HL-60/S4 treated with retinoic acid at 250 ng/mL for 4 days and 3 days (cell line): Measurements from ENCODE around the gene PPP2R3A.
"Not testable (repeated sequence)": the region's sequence is repeated elsewhere in the genome, so short reads cannot be mapped to it uniquely, and the experiment has no call there.

Source experiments
- in situ Hi-C: fragments of 300-500 bp; cut with MboI; formaldehyde crosslinking; loops from 2 replicates; pipeline ENCODE4 v1.7.0; 2022; ENCODE audit warnings: low sequenced_read_pairs

Gene PPP2R3A

GRCh38 chr3:136144397-136144796 is 178.9 kb downstream of the PPP2R3A start:
- in situ Hi-C loops: not testable (repeated sequence)

DNA sequence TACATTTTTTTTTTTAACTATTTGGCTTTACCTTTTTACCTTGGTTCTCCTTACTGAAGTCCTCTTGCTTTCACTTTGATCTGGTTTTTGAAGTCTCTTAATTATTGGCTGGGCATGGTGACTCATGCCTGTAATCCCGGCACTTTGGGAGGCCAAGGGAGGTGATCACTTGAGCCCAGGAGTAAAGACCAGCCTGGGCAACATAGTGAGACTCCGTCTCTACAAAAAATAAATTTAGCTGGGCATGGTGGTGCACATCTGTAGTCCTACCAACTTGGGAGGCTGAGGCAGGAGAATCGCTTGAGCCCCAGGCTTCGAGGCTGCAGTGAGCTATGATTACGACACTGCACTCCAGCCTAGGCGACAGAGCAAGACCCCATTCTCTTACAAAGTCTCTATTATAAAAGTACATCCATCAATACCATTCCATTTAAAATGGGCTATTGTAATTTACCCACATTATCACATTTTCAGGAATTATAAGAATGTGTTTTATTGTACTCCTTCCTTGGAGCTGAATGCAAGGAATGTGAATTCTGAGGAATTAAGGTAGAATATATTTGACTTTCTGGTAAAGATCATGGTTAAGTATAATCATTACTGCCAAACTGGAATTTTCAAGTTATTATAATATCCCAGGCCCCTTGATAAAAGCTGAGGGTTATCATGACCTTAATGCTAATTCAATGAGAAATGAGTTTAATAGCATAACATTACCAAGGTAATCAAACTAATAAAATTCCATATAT is 181.6 kb downstream of the PPP2R3A start:
- in situ Hi-C loops: no loop called here

GRCh38 chr3:136149667-136150066 is 184.1 kb downstream of the PPP2R3A start:
- in situ Hi-C loops: no loop called here

- in situ Hi-C loops: no loop called here
These were observed 185.7 kb downstream of the PPP2R3A start for GRCh38 chr3:136151219-136151618.

DNA sequence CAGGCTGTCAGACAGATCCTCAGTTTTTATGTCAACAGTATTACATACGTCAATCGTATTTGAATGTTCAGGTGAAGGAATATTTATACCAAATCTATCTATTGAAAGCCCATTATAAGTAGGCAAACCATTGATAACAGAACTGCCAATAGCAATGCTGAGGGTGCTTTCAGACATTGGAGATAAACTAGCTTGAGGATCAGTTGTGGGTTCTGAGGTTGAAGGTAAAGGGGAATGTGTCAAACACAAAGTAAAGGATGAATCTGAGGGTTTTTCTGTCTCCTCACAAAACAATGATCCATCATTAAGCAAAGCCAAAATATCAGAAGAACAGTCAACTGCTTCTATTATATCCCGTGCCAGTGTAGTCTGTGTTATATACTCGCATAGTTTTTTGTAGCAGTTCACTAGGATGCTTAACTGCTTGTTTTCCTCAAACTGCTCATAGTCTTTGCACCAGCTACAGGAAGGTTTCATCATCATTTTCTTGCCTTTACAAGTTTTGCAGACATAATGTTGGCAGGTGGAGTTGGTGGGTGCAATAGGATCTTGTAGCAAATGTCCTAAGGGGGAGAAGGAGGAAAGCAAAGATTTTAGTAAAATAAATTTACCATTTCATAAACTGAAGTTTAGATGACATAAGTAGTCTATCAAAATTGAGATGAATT is 186.8 kb downstream of the PPP2R3A start:
- in situ Hi-C loops: no loop called here

- in situ Hi-C loops: no loop called here
These were observed 187.4 kb downstream of the PPP2R3A start for GRCh38 chr3:136152963-136153362.

DNA sequence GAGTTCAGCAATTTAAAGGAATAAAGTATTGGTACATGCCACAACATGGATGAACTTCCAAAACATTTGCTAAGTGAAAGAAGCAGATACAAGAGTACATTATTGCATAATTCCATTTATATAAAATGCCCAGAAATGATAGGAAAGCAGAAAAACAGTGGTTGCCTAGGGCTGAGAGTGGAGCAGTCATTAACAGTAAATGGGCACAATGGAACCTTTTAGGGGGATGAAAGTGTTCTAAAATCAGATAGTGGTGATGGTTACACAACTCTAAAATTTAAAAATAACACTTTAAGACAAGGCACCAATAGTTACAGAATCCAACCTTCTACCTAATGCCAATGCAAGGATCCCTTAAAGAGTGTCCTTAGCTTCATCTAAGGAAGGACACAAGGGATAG is 196.0 kb downstream of the PPP2R3A start:
- in situ Hi-C loops: no loop called here

DNA sequence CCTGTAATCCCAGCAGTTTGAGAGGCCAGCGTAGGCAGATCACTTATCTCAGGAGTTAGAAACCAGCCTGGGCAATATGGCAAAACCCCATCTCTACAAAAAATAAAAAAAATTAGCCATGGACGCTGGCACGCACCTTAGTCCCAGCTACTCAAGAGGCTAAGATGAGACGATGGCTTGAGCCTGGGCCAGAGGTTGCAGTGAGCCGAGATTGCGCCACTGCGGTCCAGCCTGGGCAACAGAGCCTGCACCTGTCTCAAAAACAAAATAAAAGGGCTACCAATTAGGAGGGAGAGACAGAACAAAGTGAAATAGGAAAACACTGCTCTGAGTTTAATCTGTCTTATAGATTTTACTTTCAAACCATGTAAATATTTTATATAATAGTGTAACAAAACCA is 196.8 kb downstream of the PPP2R3A start:
- in situ Hi-C loops: no loop called here

- in situ Hi-C loops: not testable (repeated sequence)
These were observed 198.1 kb downstream of the PPP2R3A start for GRCh38 chr3:136163607-136164006.

DNA sequence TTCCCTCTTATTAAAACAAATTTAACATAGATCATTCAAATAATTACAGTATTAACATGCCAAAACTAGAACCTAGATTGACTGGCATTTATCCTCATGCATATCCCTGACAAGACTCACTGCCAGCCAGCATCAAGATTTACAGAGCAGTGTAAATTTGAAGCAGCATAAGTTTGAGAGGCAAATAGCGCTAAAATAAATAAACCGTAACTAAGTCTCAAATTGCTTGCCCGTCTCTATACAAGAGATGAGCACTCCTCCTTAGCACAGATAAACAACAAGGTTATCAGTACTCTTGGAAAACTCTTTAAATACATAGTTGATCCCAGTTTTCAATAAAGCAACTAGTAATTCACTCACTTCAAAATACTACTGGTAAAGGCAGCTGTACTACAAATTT is 201.0 kb downstream of the PPP2R3A start:
- in situ Hi-C loops: no loop called here

- in situ Hi-C loops: not testable (repeated sequence)
These were observed 202.7 kb downstream of the PPP2R3A start for GRCh38 chr3:136168236-136168635.

GRCh38 chr3:136171097-136171542 is 205.6 kb downstream of the PPP2R3A start:
- in situ Hi-C loops: no loop called here

DNA sequence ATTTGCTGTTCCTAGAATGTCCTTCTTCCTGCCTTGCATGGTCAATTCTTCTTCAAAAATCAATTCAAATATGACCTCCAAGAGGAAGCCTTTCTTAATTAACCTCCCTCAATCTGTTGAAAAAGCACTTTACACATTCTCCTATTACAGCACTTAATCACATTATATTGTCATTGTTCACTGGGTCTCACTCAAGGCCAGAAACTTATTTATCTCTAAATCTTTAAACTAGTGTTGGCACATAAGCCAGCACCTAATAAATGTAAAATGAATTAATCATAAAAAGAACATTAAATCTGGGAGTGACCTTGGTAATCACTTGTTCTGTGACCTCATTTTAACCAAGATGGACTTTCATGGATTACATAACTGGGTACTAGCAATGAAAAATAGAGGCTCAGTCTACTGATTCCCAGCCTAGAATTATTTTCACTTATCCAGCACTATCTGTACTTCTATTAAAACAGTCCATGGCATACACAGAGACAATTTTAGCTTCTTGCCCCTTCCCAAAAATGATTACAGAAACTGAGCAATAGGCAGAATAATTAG is 208.5 kb downstream of the PPP2R3A start:
- in situ Hi-C loops: no loop called here

DNA sequence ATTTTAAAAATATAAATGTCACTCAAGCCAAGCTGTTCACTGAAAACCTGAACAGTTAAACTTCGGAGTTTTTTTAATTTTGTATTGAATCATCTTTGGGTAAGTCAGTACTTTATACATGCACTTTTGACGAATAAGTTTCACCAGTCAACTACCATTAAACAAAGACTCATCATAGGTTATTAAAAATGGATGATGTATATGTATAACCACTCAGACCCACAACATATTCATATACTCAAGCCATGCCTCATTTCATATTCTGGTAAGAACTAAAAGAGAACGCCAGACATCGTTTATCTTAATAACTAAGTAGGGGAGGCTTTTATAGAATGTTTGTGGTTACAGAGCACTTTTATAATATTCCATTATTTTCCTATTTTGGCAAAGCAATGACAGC is 212.3 kb downstream of the PPP2R3A start:
- in situ Hi-C loops: no loop called here

GRCh38 chr3:136181741-136182140 is 216.2 kb downstream of the PPP2R3A start:
- in situ Hi-C loops: no loop called here

DNA sequence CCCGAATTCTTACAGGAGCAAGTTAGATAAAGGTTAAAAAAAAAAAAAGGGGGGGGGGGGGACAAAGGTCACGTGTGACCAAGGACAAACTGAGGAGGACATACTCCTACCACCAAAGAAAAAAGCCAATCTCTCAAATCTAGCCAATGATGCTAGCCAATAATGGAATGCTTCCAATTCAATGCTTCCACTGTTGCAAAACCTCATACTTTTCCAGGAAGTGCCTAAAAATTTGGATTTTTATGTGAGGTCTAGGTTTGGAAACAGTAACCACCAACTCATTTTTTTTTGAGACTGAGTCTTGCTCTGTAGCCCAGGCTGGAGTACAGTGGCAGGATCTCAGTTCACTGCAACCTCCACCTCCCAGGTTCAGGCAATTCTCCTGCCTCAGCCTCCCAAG is 219.2 kb downstream of the PPP2R3A start:
- in situ Hi-C loops: no loop called here

GRCh38 chr3:136186344-136186743 is 220.8 kb downstream of the PPP2R3A start:
- in situ Hi-C loops: no loop called here

DNA sequence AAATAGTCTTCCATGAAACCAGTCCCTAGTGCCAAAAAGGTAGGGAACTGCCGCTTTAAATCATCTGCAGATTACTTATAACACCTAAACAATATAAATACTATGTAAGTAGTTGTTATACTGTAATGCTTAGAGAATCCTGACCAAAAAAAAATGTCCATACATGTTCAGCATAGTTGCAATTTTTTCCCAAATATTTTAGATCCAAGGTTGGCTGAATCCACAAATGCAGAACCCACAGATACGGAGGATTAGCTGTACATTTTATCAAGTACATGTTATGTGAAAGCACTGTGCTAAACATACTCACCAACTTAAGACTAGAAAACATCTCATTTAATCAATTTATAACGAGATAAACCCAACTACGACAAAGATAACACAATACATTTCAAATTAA is 221.3 kb downstream of the PPP2R3A start:
- in situ Hi-C loops: no loop called here

- in situ Hi-C loops: no loop called here
These were observed 222.3 kb downstream of the PPP2R3A start for GRCh38 chr3:136187868-136188267.

- in situ Hi-C loops: no loop called here
These were observed 223.5 kb downstream of the PPP2R3A start for GRCh38 chr3:136189043-136189442.

DNA sequence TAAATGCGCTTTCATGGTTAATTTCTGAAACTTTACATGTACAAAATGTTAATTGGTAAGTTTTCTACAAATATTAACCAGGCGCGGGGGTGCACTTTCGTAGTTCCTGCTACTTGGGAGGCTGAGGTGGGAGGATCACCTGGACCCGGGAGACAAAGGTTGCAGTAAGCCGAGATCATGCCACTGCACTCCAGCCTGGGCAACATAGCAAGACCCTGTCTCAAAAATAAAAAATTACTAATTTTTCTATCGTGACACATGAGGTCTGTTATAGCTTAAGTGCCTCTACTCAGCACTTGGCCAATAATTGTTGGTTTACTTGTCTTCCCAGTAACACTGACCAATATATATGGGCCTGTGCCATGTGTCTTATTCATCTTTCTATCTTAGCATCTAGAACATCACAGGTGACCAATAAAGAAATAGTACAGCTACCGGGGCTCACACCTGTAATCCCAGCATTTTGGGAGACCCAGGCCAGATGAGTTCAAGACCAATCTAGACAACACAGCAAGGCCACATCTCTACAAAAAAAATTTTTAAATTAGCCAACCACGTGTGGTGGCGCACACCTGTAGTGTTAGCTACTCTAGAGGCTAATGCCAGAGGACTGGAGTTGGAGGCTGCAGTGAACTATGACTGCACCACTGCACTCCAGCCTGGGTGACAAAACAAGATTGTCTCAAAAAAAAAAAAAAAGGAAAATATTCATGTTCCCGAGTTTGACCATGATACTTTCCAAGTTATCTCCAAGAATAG is 224.5 kb downstream of the PPP2R3A start:
- in situ Hi-C loops: no loop called here
